KMS-11 (cell line): ENCODE measurements around the gene CCDC88A.

Source experiments
- H2AFZ ChIP-seq: fragments of 200-600 bp; sonication (generic); 2 replicates; pipeline ENCODE4 v1.6.1; 2016; ENCODE audit warnings: antibody characterized with exemption, mixed run types, low read depth
- H3K27ac ChIP-seq: fragments of 200-600 bp; sonication (generic); 2 replicates; pipeline ENCODE4 v1.6.1; 2016; ENCODE audit warnings: mild to moderate bottlenecking, mixed run types
- H3K27me3 ChIP-seq: fragments of 200-600 bp; sonication (generic); 2 replicates; pipeline ENCODE4 v1.6.1; 2017; ENCODE audit warnings: mild to moderate bottlenecking, low read depth, mixed run types, moderate library complexity; ENCODE audit not compliant: insufficient read depth
- H3K36me3 ChIP-seq: fragments of 200-600 bp; sonication (generic); 2 replicates; pipeline ENCODE4 v1.6.1; 2017; ENCODE audit warnings: mild to moderate bottlenecking, mixed run types; ENCODE audit not compliant: insufficient read depth
- H3K4me1 ChIP-seq: fragments of 200-600 bp; sonication (generic); 2 replicates; pipeline ENCODE4 v1.6.1; 2016; ENCODE audit warnings: mild to moderate bottlenecking, low read depth, mixed run types; ENCODE audit not compliant: poor library complexity, severe bottlenecking
- H3K4me2 ChIP-seq: fragments of 200-600 bp; sonication (generic); 2 replicates; pipeline ENCODE4 v1.7.0; 2016; ENCODE audit warnings: mild to moderate bottlenecking, mixed run types
- H3K4me3 ChIP-seq: fragments of 200-600 bp; sonication (generic); IDR thresholded peaks from 2 replicates; pipeline ENCODE4 v1.6.1; 2017; ENCODE audit warnings: low read depth, low read length, mixed read lengths; ENCODE audit not compliant: insufficient read depth
- H3K79me2 ChIP-seq: fragments of 200-600 bp; sonication (generic); 2 replicates; pipeline ENCODE4 v1.6.1; 2016; ENCODE audit warnings: low read depth, mixed run types; ENCODE audit not compliant: insufficient read depth
- H3K9ac ChIP-seq: fragments of 200-600 bp; sonication (generic); 2 replicates; pipeline ENCODE4 v1.6.1; 2016; ENCODE audit warnings: mild to moderate bottlenecking, mixed run types
- H4K20me1 ChIP-seq: fragments of 200-600 bp; sonication (generic); 2 replicates; pipeline ENCODE4 v1.6.1; 2016; ENCODE audit warnings: mild to moderate bottlenecking, mixed run types; ENCODE audit not compliant: insufficient read depth
- TF ChIP-seq, protein P1 (sequence below): fragments of 200-600 bp; sonication (generic); conservative IDR thresholded peaks from 2 replicates; pipeline ENCODE4 v1.6.1; 2017; ENCODE audit warnings: low read depth, mild to moderate bottlenecking, antibody characterized with exemption, low read length, moderate library complexity, mixed read lengths

The CCDC88A gene

DNA sequence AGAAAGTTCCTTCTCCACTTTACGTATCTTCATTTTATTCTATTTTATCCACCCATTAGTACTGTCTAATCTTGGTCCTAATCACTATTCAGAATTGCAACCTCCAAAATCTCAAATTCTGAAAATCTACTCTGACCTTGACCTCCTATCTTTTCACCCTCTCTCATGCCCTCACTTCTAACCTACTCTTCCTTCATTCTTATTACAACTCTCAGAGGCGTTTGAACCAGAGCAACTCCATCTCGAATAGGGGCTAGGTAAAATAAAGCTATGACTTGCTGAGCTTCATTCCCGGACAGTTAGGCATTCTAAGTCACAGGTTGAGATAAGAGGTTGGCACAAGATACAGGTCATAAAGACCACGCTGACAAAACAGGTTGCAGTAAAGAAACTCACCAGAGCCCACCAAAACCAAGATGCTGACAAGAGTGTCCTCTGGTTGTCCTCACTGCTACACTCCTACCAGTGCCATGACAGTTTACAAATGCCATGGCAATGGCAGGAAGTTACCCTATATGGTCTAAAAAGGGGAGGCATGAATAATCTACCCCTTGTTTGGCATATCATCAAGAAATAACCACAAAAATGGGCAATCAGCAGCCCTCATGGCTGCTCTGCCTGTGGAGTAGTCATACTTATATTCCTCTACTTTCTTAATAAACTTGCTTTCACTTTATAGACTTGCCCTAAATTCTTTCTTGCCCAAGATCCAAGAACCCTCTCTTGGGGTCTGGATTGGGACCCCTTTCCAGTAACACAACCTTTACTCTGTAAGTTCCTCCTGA is 11.4 kb downstream of the CCDC88A start:
- H2AFZ ChIP-seq: no peak overlapping the region
- TF ChIP-seq, protein P1, sequence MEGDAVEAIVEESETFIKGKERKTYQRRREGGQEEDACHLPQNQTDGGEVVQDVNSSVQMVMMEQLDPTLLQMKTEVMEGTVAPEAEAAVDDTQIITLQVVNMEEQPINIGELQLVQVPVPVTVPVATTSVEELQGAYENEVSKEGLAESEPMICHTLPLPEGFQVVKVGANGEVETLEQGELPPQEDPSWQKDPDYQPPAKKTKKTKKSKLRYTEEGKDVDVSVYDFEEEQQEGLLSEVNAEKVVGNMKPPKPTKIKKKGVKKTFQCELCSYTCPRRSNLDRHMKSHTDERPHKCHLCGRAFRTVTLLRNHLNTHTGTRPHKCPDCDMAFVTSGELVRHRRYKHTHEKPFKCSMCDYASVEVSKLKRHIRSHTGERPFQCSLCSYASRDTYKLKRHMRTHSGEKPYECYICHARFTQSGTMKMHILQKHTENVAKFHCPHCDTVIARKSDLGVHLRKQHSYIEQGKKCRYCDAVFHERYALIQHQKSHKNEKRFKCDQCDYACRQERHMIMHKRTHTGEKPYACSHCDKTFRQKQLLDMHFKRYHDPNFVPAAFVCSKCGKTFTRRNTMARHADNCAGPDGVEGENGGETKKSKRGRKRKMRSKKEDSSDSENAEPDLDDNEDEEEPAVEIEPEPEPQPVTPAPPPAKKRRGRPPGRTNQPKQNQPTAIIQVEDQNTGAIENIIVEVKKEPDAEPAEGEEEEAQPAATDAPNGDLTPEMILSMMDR: no peak
- H3K4me2 ChIP-seq: no peak overlapping the region
- H3K79me2 ChIP-seq: peaks cover 55% of the 10 kb centered on the region
- peaks cover 32% of the 10 kb centered on the region for H3K4me1 ChIP-seq
- no peak overlapping the region for H3K9ac ChIP-seq
- H4K20me1 ChIP-seq: no peaks in the 10 kb centered on the region
- H3K36me3 ChIP-seq: peaks cover 9% of the 10 kb centered on the region; the same call in 1 of the 2 replicates
- H3K4me3 ChIP-seq: no peak overlapping the region
- H3K27me3 ChIP-seq: no peaks in the 10 kb centered on the region
- no peak overlapping the region for H3K27ac ChIP-seq

DNA sequence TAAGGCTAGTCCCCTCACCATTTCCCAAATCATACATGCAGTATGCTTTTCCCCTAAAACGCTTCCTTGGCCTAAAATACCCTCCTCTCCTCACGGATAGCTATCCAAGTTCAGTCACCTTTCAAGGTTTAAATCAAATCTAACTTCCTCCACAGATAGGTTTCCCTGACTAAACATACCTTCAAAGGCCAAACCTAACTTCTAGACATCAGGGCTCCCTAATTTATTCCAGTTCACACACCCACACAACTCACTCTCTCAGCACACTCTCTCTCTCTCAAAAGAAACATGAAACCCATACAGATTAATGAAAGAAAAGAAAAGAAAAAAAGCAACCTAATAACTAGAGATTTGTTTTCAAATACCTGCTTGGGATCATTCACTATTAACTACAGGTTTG is 14.5 kb downstream of the CCDC88A start:
- Histone ChIP-seq H3K27ac (no peak overlapping the region), H3K4me2 (no peak overlapping the region), H3K4me1 (peaks cover 18% of the 10 kb centered on the region), H3K9ac (no peak overlapping the region), H4K20me1 (no peaks in the 10 kb centered on the region), H3K4me3 (no peak overlapping the region), H2AFZ (no peak overlapping the region), H3K79me2 (peaks cover 25% of the 10 kb centered on the region), H3K27me3 (no peaks in the 10 kb centered on the region), H3K36me3 (no peaks in the 10 kb centered on the region; the same call in 1 of the 2 replicates)
- TF ChIP-seq, protein P1: no peak

DNA sequence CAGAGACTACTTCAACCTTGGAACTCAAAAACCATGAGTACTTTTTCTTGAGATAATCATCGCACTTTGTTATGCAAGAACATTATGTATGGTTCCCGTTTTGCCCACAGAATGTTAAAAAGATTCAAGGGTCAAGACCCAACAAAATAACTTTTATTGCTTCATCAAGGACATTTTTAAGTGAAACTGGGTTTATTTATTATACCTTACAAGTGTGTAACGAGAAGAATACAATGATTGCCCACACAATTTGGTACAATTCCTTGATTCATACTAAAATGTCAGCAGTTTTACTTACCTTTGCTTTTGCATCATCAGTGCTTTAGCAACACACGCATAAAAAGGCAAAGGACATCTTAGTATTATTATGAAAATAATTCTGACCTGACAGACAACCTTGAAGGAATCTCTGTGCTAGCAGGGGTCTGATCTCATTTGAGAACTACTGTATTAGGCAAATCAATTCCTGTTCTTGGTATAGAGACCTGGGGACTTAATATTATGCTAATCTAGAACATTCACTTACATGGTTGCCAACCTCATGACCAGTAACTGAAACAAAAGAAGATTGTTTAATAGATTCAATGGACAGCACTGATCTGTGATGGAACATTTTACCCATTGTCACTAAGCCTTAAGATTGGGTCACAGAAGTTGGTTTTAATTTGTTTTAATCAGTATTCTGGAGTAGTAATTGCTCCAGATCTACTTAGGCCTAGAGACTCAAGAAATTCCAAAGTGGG is 16.2 kb downstream of the CCDC88A start:
- no peak overlapping the region for H3K4me3 ChIP-seq
- H4K20me1 ChIP-seq: no peaks in the 10 kb centered on the region
- no peak overlapping the region for H3K9ac ChIP-seq
- H3K36me3 ChIP-seq: no peaks in the 10 kb centered on the region
- no peak overlapping the region for H3K27ac ChIP-seq
- H3K27me3 ChIP-seq: no peaks in the 10 kb centered on the region
- no peak overlapping the region for H3K4me2 ChIP-seq
- H3K79me2 ChIP-seq: peaks cover 8% of the 10 kb centered on the region; the same call in 1 of the 2 replicates
- peaks cover 2% of the 10 kb centered on the region for H3K4me1 ChIP-seq
- TF ChIP-seq, protein P1: no peak
- no peak overlapping the region for H2AFZ ChIP-seq

DNA sequence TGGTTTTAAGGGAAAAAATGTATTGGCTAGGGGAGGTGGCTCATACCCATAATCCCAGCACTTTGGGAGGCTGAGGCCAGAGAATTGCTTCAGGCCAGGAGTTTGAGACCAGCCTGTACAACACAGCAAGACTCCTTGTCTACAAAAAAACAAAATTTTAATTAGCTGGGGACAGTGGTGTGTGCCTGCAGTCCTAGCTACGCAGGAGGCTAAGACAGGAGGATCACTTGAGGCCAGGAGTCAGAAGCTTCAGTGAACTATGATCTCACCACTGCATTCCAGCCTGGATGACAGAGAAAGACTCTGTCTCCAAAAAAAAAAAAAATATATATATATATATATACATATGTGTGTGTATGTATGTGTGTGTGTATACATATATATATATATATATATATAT is 18.5 kb downstream of the CCDC88A start:
- Histone ChIP-seq H3K36me3 (no peaks in the 10 kb centered on the region; the same call in 1 of the 2 replicates), H3K4me3 (no peak overlapping the region), H4K20me1 (no peaks in the 10 kb centered on the region), H3K27me3 (no peaks in the 10 kb centered on the region), H3K4me1 (no peaks in the 10 kb centered on the region), H3K9ac (no peak overlapping the region), H2AFZ (no peak overlapping the region), H3K4me2 (no peak overlapping the region), H3K79me2 (no peaks in the 10 kb centered on the region; the same call in 1 of the 2 replicates), H3K27ac (no peak overlapping the region)
- TF ChIP-seq, protein P1: no peak
